ENCODE results near the gene PROX1. TPM values are rescaled to one million over a fixed set of nuclear protein-coding genes. Genes with fewer than 3 reads are reported as not detected.

PROX1 gene
- total and polyA plus RNA-seq, 2 donors (not counting 1 experiment from before 2014, with no cell fraction given), result 0.02 to 0.17 TPM

GRCh38 chr1:213966122-213966521, 21.7 kb upstream of the PROX1 start:
- no peak for DNase-seq (ENCODE audit: low read depth in 2 of 2)
- Histone ChIP-seq H3K4me2 (ENCODE audit: extremely low read depth, insufficient read depth, low read length) (no peak overlapping the region), H3K36me3 (ENCODE audit: control insufficient read depth, insufficient read depth, low read length) (no peaks in the 10 kb centered on the region), H3K27me3 (ENCODE audit: control insufficient read depth, insufficient read depth, low read length) (no peaks in the 10 kb centered on the region), H3K79me2 (ENCODE audit: control insufficient read depth, insufficient read depth, low read length) (no peaks in the 10 kb centered on the region), H3K4me3 (replicated peaks in 1 of 4; ENCODE audit: control extremely low read depth in 1 of 4, insufficient read depth in 1 of 4, low read depth in 3 of 4, low read length in 4 of 4) (no peak overlapping the region), H2AFZ (ENCODE audit: low read length) (no peak overlapping the region), H3K4me1 (ENCODE audit: control insufficient read depth, extremely low read depth, insufficient read depth, low read length) (no peaks in the 10 kb centered on the region), H3K9me3 (ENCODE audit: control insufficient read depth, insufficient read depth, low read depth, low read length) (no peaks in the 10 kb centered on the region), H4K20me1 (ENCODE audit: control insufficient read depth, extremely low read depth, insufficient read depth, low read length) (no peaks in the 10 kb centered on the region), H3K27ac (ENCODE audit: insufficient read depth, low read length) (no peak overlapping the region), H3K9ac (ENCODE audit: insufficient read depth, low read length) (no peak overlapping the region)
- TF ChIP-seq CTCF (conservative IDR thresholded peaks at IDR 0.05 in 1 of 2, IDR thresholded peaks at IDR 0.05 in 1 of 2; ENCODE audit: low read depth in 1 of 2, low read length in 2 of 2), result no peak
- TF ChIP-seq EZH2 (IDR thresholded peaks at IDR 0.05; ENCODE audit: low read length, missing control alignments), result no peak

GRCh38 chr1:213968146-213968825, 19.5 kb upstream of the PROX1 start:
- Histone ChIP-seq H3K79me2 (ENCODE audit: control insufficient read depth, insufficient read depth, low read length) (no peaks in the 10 kb centered on the region), H3K27ac (ENCODE audit: insufficient read depth, low read length) (no peak overlapping the region), H3K4me1 (ENCODE audit: control insufficient read depth, extremely low read depth, insufficient read depth, low read length) (no peaks in the 10 kb centered on the region), H3K36me3 (ENCODE audit: control insufficient read depth, insufficient read depth, low read length) (no peaks in the 10 kb centered on the region), H3K27me3 (ENCODE audit: control insufficient read depth, insufficient read depth, low read length) (no peaks in the 10 kb centered on the region), H3K9me3 (ENCODE audit: control insufficient read depth, insufficient read depth, low read depth, low read length) (no peaks in the 10 kb centered on the region), H3K4me2 (ENCODE audit: extremely low read depth, insufficient read depth, low read length) (no peak overlapping the region), H2AFZ (ENCODE audit: low read length) (no peak overlapping the region), H3K9ac (ENCODE audit: insufficient read depth, low read length) (no peak overlapping the region), H4K20me1 (ENCODE audit: control insufficient read depth, extremely low read depth, insufficient read depth, low read length) (no peaks in the 10 kb centered on the region), H3K4me3 (replicated peaks in 1 of 4; ENCODE audit: control extremely low read depth in 1 of 4, insufficient read depth in 1 of 4, low read depth in 3 of 4, low read length in 4 of 4) (no peak overlapping the region)
- no peak for DNase-seq (ENCODE audit: low read depth in 2 of 2)
- TF ChIP-seq EZH2 (IDR thresholded peaks at IDR 0.05; ENCODE audit: low read length, missing control alignments), result no peak
- no peak for TF ChIP-seq CTCF (conservative IDR thresholded peaks at IDR 0.05 in 1 of 2, IDR thresholded peaks at IDR 0.05 in 1 of 2; ENCODE audit: low read depth in 1 of 2, low read length in 2 of 2)

DNA sequence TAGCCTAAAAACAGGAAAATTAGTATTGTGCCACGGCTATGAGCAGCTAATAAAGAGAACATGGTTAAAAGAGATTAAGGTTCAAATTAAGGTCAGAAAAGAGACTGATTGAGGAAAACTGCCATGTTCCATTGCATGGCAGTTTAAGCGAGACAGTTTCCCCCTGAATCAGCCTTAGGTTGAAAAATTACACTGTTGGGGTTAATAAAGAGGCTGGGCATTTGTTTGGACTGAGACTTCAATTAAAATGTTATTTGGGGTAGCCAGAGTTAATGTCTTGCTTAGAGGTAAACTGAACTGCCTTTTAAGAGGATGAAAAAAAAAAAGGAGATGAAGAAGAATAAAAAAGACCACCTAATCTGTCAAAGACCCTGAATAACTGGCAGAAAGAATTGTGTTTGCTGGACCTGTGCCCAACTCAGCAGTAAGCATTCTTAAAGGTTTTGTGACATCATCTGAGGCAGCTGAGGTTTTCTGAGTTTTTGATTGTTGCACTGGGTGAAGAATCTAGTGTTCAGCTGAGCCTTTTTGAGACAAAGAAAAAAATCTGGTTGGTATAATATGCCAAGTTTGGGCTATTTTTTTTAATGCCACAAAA, 17.7 kb upstream of the PROX1 start:
- Histone ChIP-seq H4K20me1 (ENCODE audit: control insufficient read depth, extremely low read depth, insufficient read depth, low read length) (no peaks in the 10 kb centered on the region), H3K9me3 (ENCODE audit: control insufficient read depth, insufficient read depth, low read depth, low read length) (no peaks in the 10 kb centered on the region), H3K4me2 (ENCODE audit: extremely low read depth, insufficient read depth, low read length) (no peak overlapping the region), H2AFZ (ENCODE audit: low read length) (no peak overlapping the region), H3K4me3 (replicated peaks in 1 of 4; ENCODE audit: control extremely low read depth in 1 of 4, insufficient read depth in 1 of 4, low read depth in 3 of 4, low read length in 4 of 4) (no peak overlapping the region), H3K9ac (ENCODE audit: insufficient read depth, low read length) (no peak overlapping the region), H3K27me3 (ENCODE audit: control insufficient read depth, insufficient read depth, low read length) (no peaks in the 10 kb centered on the region), H3K36me3 (ENCODE audit: control insufficient read depth, insufficient read depth, low read length) (no peaks in the 10 kb centered on the region), H3K79me2 (ENCODE audit: control insufficient read depth, insufficient read depth, low read length) (no peaks in the 10 kb centered on the region), H3K4me1 (ENCODE audit: control insufficient read depth, extremely low read depth, insufficient read depth, low read length) (no peaks in the 10 kb centered on the region), H3K27ac (ENCODE audit: insufficient read depth, low read length) (no peak overlapping the region)
- peak in 1 of 2 donors; percentile 27 for DNase-seq (ENCODE audit: low read depth in 2 of 2)
- TF ChIP-seq CTCF (conservative IDR thresholded peaks at IDR 0.05 in 1 of 2, IDR thresholded peaks at IDR 0.05 in 1 of 2; ENCODE audit: low read depth in 1 of 2, low read length in 2 of 2) (no peak), EZH2 (IDR thresholded peaks at IDR 0.05; ENCODE audit: low read length, missing control alignments) (no peak)
